H1 (cell line): ENCODE measurements around the gene TECTB. TPM values are rescaled to one million over a fixed set of nuclear protein-coding genes. Genes with fewer than 3 reads are reported as not detected.

ENCODE experiments used
- CTCF ChIA-PET: fragments of 300-600 bp; sonication (Branson Sonifier 250); formaldehyde crosslinking; loops from one replicate; lab custom pipeline; 2021; ENCODE audit not compliant: partially characterized antibody; lab: Charles Lee
- POLR2A ChIA-PET: fragments of 300-600 bp; sonication (Branson Sonifier 250); formaldehyde crosslinking; loops from one replicate; lab custom pipeline; 2021; ENCODE audit warnings: inconsistent platforms; ENCODE audit not compliant: partially characterized antibody; lab: Charles Lee
- DNase-seq, 2 experiments: peaks; one replicate each; pipeline versions ENCODE4 v3.0.0 to v3.0.0-alpha.2; 2010 to 2022; ENCODE audit warnings: low spot score in 2 of 2, low read depth in 1 of 2, mixed read lengths in 1 of 2
- FAIRE-seq: peaks from 2 replicates; lab custom pipeline; 2011; peaks lifted over from hg19 to GRCh38; lab: Jason Lieb, UNC
- H2AFZ ChIP-seq: 2 replicates; pipeline ENCODE4 v1.8.1; 2012; ENCODE audit warnings: low read length, inconsistent platforms
- H2AK5ac ChIP-seq: 2 replicates; pipeline ENCODE4 v1.6.1; 2013; ENCODE audit warnings: low read depth, low read length
- H2BK120ac ChIP-seq: replicated peaks from 2 replicates; pipeline ENCODE3; 2013; ENCODE audit warnings: low read depth, low read length, inconsistent platforms
- H2BK12ac ChIP-seq: 2 replicates; pipeline ENCODE4 v1.6.1; 2013; ENCODE audit warnings: low read depth, low read length
- H2BK15ac ChIP-seq: 2 replicates; pipeline ENCODE4 v1.6.1; 2013; ENCODE audit warnings: low read length
- H2BK20ac ChIP-seq: 2 replicates; pipeline ENCODE4 v1.6.1; 2013; ENCODE audit warnings: low read length
- H2BK5ac ChIP-seq: 2 replicates; pipeline ENCODE4 v1.6.1; 2013; ENCODE audit warnings: low read depth, low read length
- H3K14ac ChIP-seq: 2 replicates; pipeline ENCODE4 v1.6.1; 2013; ENCODE audit warnings: inconsistent platforms; ENCODE audit not compliant: insufficient read length
- H3K18ac ChIP-seq: 2 replicates; pipeline ENCODE4 v1.6.1; 2013; ENCODE audit warnings: low read length; ENCODE audit errors: extremely low read depth
- H3K23ac ChIP-seq: 2 replicates; pipeline ENCODE4 v1.6.1; 2013; ENCODE audit warnings: inconsistent platforms; ENCODE audit not compliant: insufficient read length
- H3K23me2 ChIP-seq: 2 replicates; pipeline ENCODE4 v1.6.1; 2013; ENCODE audit warnings: low read depth, low read length
- H3K27ac ChIP-seq: 2 replicates; pipeline ENCODE4 v1.6.1; 2011; ENCODE audit warnings: low read depth, low read length, inconsistent platforms
- H3K27me3 ChIP-seq, 4 experiments: replicated peaks in 1 of 4; 1 replicate in 1 of 4; 2 replicates in 3 of 4; pipeline versions ENCODE4 v1.6.1 to v1.8.1; 2011 to 2013; ENCODE audit warnings: low read length in 3 of 4, mild to moderate bottlenecking in 3 of 4, inconsistent platforms in 2 of 4, mixed read lengths in 2 of 4, moderate library complexity in 1 of 4; ENCODE audit not compliant: control insufficient read depth in 3 of 4, insufficient read depth in 3 of 4; ENCODE audit errors: extremely low read depth in 1 of 4
- H3K36me3 ChIP-seq, 4 experiments: 2 replicates each; pipeline versions ENCODE4 v1.6.1 to v1.8.1; 2011 to 2013; ENCODE audit warnings: mild to moderate bottlenecking in 4 of 4, low read length in 3 of 4, moderate library complexity in 2 of 4, control low read depth in 1 of 4, inconsistent platforms in 1 of 4; ENCODE audit not compliant: insufficient read depth in 4 of 4, control insufficient read depth in 2 of 4
- H3K4ac ChIP-seq: replicated peaks from 2 replicates; pipeline ENCODE3; 2013; ENCODE audit warnings: low read length, low read depth, mixed read lengths, inconsistent platforms; ENCODE audit not compliant: insufficient read length
- H3K4me1 ChIP-seq, 4 experiments: replicated peaks in 1 of 4; 1 replicate in 1 of 4; 2 replicates in 3 of 4; pipeline versions ENCODE4 v1.6.1 to v1.8.1; 2011 to 2013; ENCODE audit warnings: low read length in 3 of 4, inconsistent platforms in 2 of 4, mixed read lengths in 1 of 4; ENCODE audit not compliant: insufficient read depth in 4 of 4, control insufficient read depth in 3 of 4
- H3K4me2 ChIP-seq, 2 experiments: 2 replicates each; pipeline versions ENCODE4 v1.6.1 to v1.8.1; 2011 to 2013; ENCODE audit warnings: low read depth in 2 of 2, low read length in 2 of 2, control low read depth in 1 of 2, inconsistent platforms in 1 of 2, mild to moderate bottlenecking in 1 of 2; ENCODE audit not compliant: insufficient read depth in 1 of 2
- H3K4me3 ChIP-seq, 4 experiments: fragments of 200-600, 300-600 bp in 1 of 4; sonication (generic), shearing (Covaris generic), sonication (Bioruptor Twin) in 1 of 4; 2 replicates each; pipeline versions ENCODE4 v1.5.1 to v1.8.1; 2011 to 2016; ENCODE audit warnings: low read length in 4 of 4, low read depth in 3 of 4, control low read depth in 2 of 4, inconsistent platforms in 2 of 4, mild to moderate bottlenecking in 2 of 4, mixed read lengths in 1 of 4, moderate library complexity in 1 of 4; ENCODE audit not compliant: insufficient read depth in 2 of 4; ENCODE audit errors: extremely low read depth in 1 of 4
- H3K56ac ChIP-seq: replicated peaks from 2 replicates; pipeline ENCODE3; 2013; ENCODE audit warnings: low read depth, mild to moderate bottlenecking, mixed read lengths, low read length, inconsistent platforms; ENCODE audit not compliant: insufficient read length
- H3K79me1 ChIP-seq: 2 replicates; pipeline ENCODE4 v1.6.1; 2013; ENCODE audit warnings: low read depth, low read length, control low read depth
- H3K79me2 ChIP-seq, 2 experiments: 2 replicates each; pipeline versions ENCODE4 v1.6.1 to v1.8.1; 2012 to 2013; ENCODE audit warnings: low read length in 2 of 2, mild to moderate bottlenecking in 2 of 2, inconsistent platforms in 1 of 2; ENCODE audit not compliant: insufficient read depth in 2 of 2, control insufficient read depth in 1 of 2
- H3K9ac ChIP-seq, 4 experiments: replicated peaks in 1 of 4; 1 replicate in 1 of 4; 2 replicates in 3 of 4; pipeline versions ENCODE4 v1.6.1 to v1.8.1; 2011 to 2013; ENCODE audit warnings: low read depth in 3 of 4, low read length in 3 of 4, control low read depth in 2 of 4, mild to moderate bottlenecking in 2 of 4, moderate library complexity in 2 of 4, inconsistent platforms in 1 of 4; ENCODE audit errors: extremely low read depth in 1 of 4
- H3K9me3 ChIP-seq, 2 experiments: 2 replicates each; pipeline versions ENCODE4 v1.6.1 to v1.8.1; 2012 to 2013; ENCODE audit warnings: mild to moderate bottlenecking in 2 of 2, moderate library complexity in 2 of 2, control low read depth in 1 of 2, inconsistent platforms in 1 of 2, low read depth in 1 of 2, low read length in 1 of 2, mixed read lengths in 1 of 2; ENCODE audit not compliant: insufficient read depth in 2 of 2
- H4K20me1 ChIP-seq, 2 experiments: replicated peaks in 1 of 2; 2 replicates each; pipeline versions ENCODE3 to v1.8.1; 2011 to 2013; ENCODE audit warnings: inconsistent platforms in 2 of 2, low read length in 2 of 2, mild to moderate bottlenecking in 1 of 2; ENCODE audit not compliant: insufficient read depth in 2 of 2, control insufficient read depth in 1 of 2
- H4K5ac ChIP-seq: 2 replicates; pipeline ENCODE4 v1.6.1; 2013; ENCODE audit warnings: low read length, low read depth, mixed read lengths, inconsistent platforms; ENCODE audit not compliant: insufficient read length
- H4K8ac ChIP-seq: 2 replicates; pipeline ENCODE4 v1.8.0; 2013; ENCODE audit warnings: mild to moderate bottlenecking, moderate library complexity, low read length, inconsistent platforms; ENCODE audit not compliant: insufficient read depth; ENCODE audit errors: extremely low read depth
- H4K91ac ChIP-seq: replicated peaks from 2 replicates; pipeline ENCODE3; 2013; ENCODE audit warnings: low read length, mixed read lengths, inconsistent platforms; ENCODE audit not compliant: insufficient read length
- CBX8 ChIP-seq: fragments of 300-800, 300-1000 bp; sonication (generic); IDR thresholded peaks from 2 replicates; pipeline ENCODE4 v1.7.1; 2016; ENCODE audit warnings: low read depth, low read length, borderline replicate concordance
- CEBPB ChIP-seq: IDR thresholded peaks from 2 replicates; pipeline ENCODE4 v1.6.1; 2012; ENCODE audit warnings: low read depth, low read length
- POU5F1 ChIP-seq: IDR thresholded peaks from 2 replicates; pipeline ENCODE4 v1.6.1; 2011; ENCODE audit warnings: low read depth, mild to moderate bottlenecking, low read length, moderate library complexity
- SUZ12 ChIP-seq: fragments of 200-600 bp; sonication (generic); IDR thresholded peaks from 2 replicates; pipeline ENCODE4 v1.6.1; 2012; ENCODE audit warnings: mild to moderate bottlenecking, inconsistent platforms, low read length, moderate library complexity, mixed read lengths
- WGBS, 2 experiments: shearing (Covaris generic) in 1 of 2; methylation state at CpG; one replicate each; pipeline versions ENCODE4 v1.1.6 to v1.1.7; 2013 to 2015; ENCODE audit warnings: low lambda C conversion rate in 2 of 2, mixed read lengths in 2 of 2, inconsistent platforms in 1 of 2, low coverage in 1 of 2, missing lambda C conversion rate in 1 of 2; ENCODE audit not compliant: insufficient replicate concordance in 2 of 2, insufficient coverage in 1 of 2, insufficient read length in 1 of 2; ENCODE audit errors: extremely low coverage in 1 of 2, missing lambda C conversion rate in 1 of 2; 5-methylcytosine and 5-hydroxymethylcytosine counted together
- long read RNA-seq, 2 experiments: library from RNA in 1 of 2; library from capped mRNA in 1 of 2; stranded (forward); transcript quantifications; one replicate each; pipeline ENCODE4 v2.0.0, GENCODE V29; 2021; ENCODE audit warnings: inconsistent platforms in 1 of 2
- polyA minus RNA-seq, 3 experiments: library from RNA; depleted of rRNA, polyadenylated mRNA; stranded (reverse); fragments of >200 nt; gene quantifications; 1 replicate in 2 of 3; 2 replicates in 1 of 3; pipeline ENCODE4 v1.2.3, GENCODE V29; 2011
- polyA plus RNA-seq, 7 experiments: library from polyadenylated mRNA; depleted of rRNA in 3 of 7; stranded (reverse) in 5 of 7; unstranded in 2 of 7; fragments of >200 nt in 5 of 7; fragments of 200-250 nt in 2 of 7; gene quantifications; 1 replicate in 5 of 7; 2 replicates in 1 of 7; 4 replicates in 1 of 7; pipeline versions ENCODE4 v1.2.1 to v1.2.3, GENCODE V29; 2011 to 2013; ENCODE audit warnings: missing spikeins in 2 of 7, mixed read lengths in 2 of 7
- total RNA-seq: library from RNA; stranded (reverse); fragmentation: NEBNext Ultra II Directional; extraction: Animal tissue kit (Norgen Biotek cat#: 25700); gene quantifications from 2 replicates; pipeline ENCODE4 v1.2.1, GENCODE V29; 2021
- TF ChIP-seq, protein P1 (sequence below): IDR thresholded peaks from 2 replicates; pipeline ENCODE4 v1.6.1; 2011; ENCODE audit warnings: low read length, improper control_type of control experiment

Gene TECTB
- total RNA-seq (not detected in 2 replicates), polyA plus RNA-seq (2011; rRNA removed) (not detected in 2 replicates), polyA minus RNA-seq (2011; rRNA and poly(A)+ RNA removed) (not detected in 2 replicates)
- polyA plus RNA-seq (2011; cell fraction: cytosol; rRNA removed) = not detected
- polyA plus RNA-seq (2011; cell fraction: nucleus; rRNA removed) = not detected
- polyA plus RNA-seq (2012, experiment 1 of 2) = not detected in 4 replicates
- polyA plus RNA-seq (2012, experiment 2 of 2) = not detected
- not detected for polyA plus RNA-seq (2013, experiment 1 of 2)
- not detected for polyA plus RNA-seq (2013, experiment 2 of 2)
- polyA minus RNA-seq (2011; cell fraction: cytosol; rRNA and poly(A)+ RNA removed) = not detected
- not detected for polyA minus RNA-seq (2011; cell fraction: nucleus; rRNA and poly(A)+ RNA removed)
- long read RNA-seq, experiment 1 = 0 reads
- long read RNA-seq, experiment 2 = 0 reads

DNA sequence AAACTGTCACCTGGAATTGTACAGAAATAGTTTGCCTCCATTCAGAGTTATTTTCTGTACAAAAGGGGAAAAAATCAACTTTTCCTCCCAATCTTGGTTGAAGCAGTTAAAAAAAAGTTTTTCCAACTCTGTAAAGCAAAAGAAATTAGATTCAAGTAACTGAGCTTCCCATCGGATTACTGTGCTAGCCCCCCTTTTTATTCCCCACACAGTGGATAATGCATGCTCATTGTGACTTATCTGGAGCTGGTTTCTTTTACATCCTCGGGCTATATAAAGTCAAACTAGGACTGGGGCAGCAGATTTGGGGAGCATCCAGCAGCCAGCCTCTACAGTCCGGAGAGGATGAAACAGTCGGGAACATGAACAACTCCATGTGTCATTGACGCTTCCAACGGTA lies at the start of gene TECTB:
Gene TECTB (plus strand): TSS at position 301 of the 400 bp plus-strand sequence. CDS start 335 bp downstream, outside the sequence.
- Histone ChIP-seq H4K8ac (no peak within 1 kb of the TSS), H3K27me3 (peaks cover 0 to 2% (median 0%) of the 10 kb centered on the region in 4 experiments; a peak in 3 of 7 replicates), H3K23ac (no peak within 1 kb of the TSS), H3K4me3 (no peak within 1 kb of the TSS), H3K9me3 (no peaks in the 10 kb centered on the region), H4K5ac (no peak within 1 kb of the TSS), H3K27ac (no peak within 1 kb of the TSS), H3K56ac (no peak within 1 kb of the TSS), H3K4me2 (no peak within 1 kb of the TSS), H3K79me2 (no peaks in the 10 kb centered on the region), H4K91ac (no peak within 1 kb of the TSS), H3K9ac (no peak within 1 kb of the TSS), H2BK12ac (no peak within 1 kb of the TSS), H3K18ac (no peak within 1 kb of the TSS), H2BK20ac (no peak within 1 kb of the TSS), H3K14ac (no peak within 1 kb of the TSS), H2BK120ac (no peak within 1 kb of the TSS), H3K23me2 (no peaks in the 10 kb centered on the region), H2AK5ac (no peak within 1 kb of the TSS), H2BK15ac (no peak within 1 kb of the TSS), H3K36me3 (no peaks in the 10 kb centered on the region), H3K4me1 (peaks cover 0 to 7% (median 2%) of the 10 kb centered on the region in 4 experiments; a peak in 5 of 7 replicates), H2BK5ac (no peak within 1 kb of the TSS), H4K20me1 (no peaks in the 10 kb centered on the region), H3K79me1 (no peaks in the 10 kb centered on the region), H3K4ac (no peak within 1 kb of the TSS), H2AFZ (peak within 1 kb of the TSS; percentile 71)
- no peak for DNase-seq
- ChIA-PET POLR2A (no interaction called here), CTCF (interaction anchor here (0.5 to 0.9 kb wide), 2 partner anchors 25 to 232 kb away, joined by 3 read pairs; no protein-coding TSS in a partner anchor)
- whole genome bisulfite sequencing, 2 experiments = 92% methylated on average over 6 of the region's 6 CpGs; no CpG with 5 or more reads in 1 of the 2 experiments
- TF ChIP-seq CEBPB (no peak), CBX8 (no peak), POU5F1 (no peak), SUZ12 (no peak)
- TF ChIP-seq, protein P1, sequence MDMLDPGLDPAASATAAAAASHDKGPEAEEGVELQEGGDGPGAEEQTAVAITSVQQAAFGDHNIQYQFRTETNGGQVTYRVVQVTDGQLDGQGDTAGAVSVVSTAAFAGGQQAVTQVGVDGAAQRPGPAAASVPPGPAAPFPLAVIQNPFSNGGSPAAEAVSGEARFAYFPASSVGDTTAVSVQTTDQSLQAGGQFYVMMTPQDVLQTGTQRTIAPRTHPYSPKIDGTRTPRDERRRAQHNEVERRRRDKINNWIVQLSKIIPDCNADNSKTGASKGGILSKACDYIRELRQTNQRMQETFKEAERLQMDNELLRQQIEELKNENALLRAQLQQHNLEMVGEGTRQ = no peak
- no peak for FAIRE-seq
